Endothelial cell of umbilical vein (primary cell): Measurements from ENCODE around the gene LMF1. TPM values are rescaled to one million over a fixed set of nuclear protein-coding genes. Genes with fewer than 3 reads are reported as not detected.

Experiments
- BruUV-seq: library from RNA; stranded (reverse); fragments of 400-500 nt; replicated peaks from 2 replicates; lab custom pipeline; 2021; lab: Mats Ljungman, UMichigan
- CTCF ChIA-PET: fragments of 300-600, 350-600 bp; sonication (Branson Sonifier 250); formaldehyde crosslinking; loops from one replicate; lab custom pipeline; 2021; ENCODE audit warnings: antibody characterized with exemption, inconsistent platforms; lab: Charles Lee
- POLR2A ChIA-PET: fragments of 300-600, 350-600 bp; sonication (Branson Sonifier 250); formaldehyde crosslinking; loops from one replicate; lab custom pipeline; 2021; ENCODE audit warnings: antibody characterized with exemption, inconsistent platforms; lab: Charles Lee
- DNase-seq: peaks from one replicate; pipeline ENCODE4 v3.0.0-alpha.2; 2011; ENCODE audit warnings: low read depth, low spot score
- FAIRE-seq: peaks from 2 replicates; lab custom pipeline; 2011; peaks lifted over from hg19 to GRCh38; lab: Jason Lieb, UNC
- H2AFZ ChIP-seq: 2 replicates; pipeline ENCODE4 v1.6.0; 2012; ENCODE audit warnings: low read depth, low read length, control low read depth, inconsistent platforms
- H3K27ac ChIP-seq: 2 replicates; pipeline ENCODE4 v1.5.1; 2011; ENCODE audit warnings: low read depth, mild to moderate bottlenecking, control low read depth, low read length, moderate library complexity; ENCODE audit not compliant: insufficient read depth
- H3K27me3 ChIP-seq, 2 experiments: 2 replicates each; pipeline versions ENCODE4 v1.6.0 to v1.6.1; 2011; ENCODE audit warnings: low read length in 2 of 2, mixed read lengths in 1 of 2; ENCODE audit not compliant: control insufficient read depth in 2 of 2, insufficient read depth in 2 of 2
- H3K36me3 ChIP-seq, 2 experiments: 2 replicates in 1 of 2; 3 replicates in 1 of 2; pipeline ENCODE4 v1.5.1; 2011; ENCODE audit warnings: low read length in 2 of 2, mild to moderate bottlenecking in 1 of 2, moderate library complexity in 1 of 2; ENCODE audit not compliant: control insufficient read depth in 2 of 2, insufficient read depth in 2 of 2; ENCODE audit errors: extremely low read depth in 1 of 2
- H3K4me1 ChIP-seq: 3 replicates; pipeline ENCODE4 v1.5.1; 2011; ENCODE audit warnings: mild to moderate bottlenecking, low read length; ENCODE audit not compliant: control insufficient read depth, insufficient read depth; ENCODE audit errors: extremely low read depth
- H3K4me2 ChIP-seq: 2 replicates; pipeline ENCODE4 v1.6.1; 2011; ENCODE audit warnings: low read length, control low read depth, mixed read lengths; ENCODE audit not compliant: insufficient read depth
- H3K4me3 ChIP-seq, 3 experiments: fragments of 200-600 bp in 1 of 3; sonication (generic), shearing (Covaris generic) in 1 of 3; replicated peaks in 1 of 3; 2 replicates each; pipeline ENCODE4 v1.5.1; 2011 to 2016; ENCODE audit warnings: control low read depth in 3 of 3, low read length in 3 of 3, mild to moderate bottlenecking in 2 of 3, inconsistent platforms in 1 of 3, low read depth in 1 of 3, moderate library complexity in 1 of 3; ENCODE audit not compliant: insufficient read depth in 1 of 3
- H3K79me2 ChIP-seq: 2 replicates; pipeline ENCODE4 v1.6.0; 2012; ENCODE audit warnings: low read length, inconsistent platforms; ENCODE audit not compliant: control insufficient read depth, insufficient read depth
- H3K9ac ChIP-seq: replicated peaks from 2 replicates; pipeline ENCODE3; 2011; ENCODE audit warnings: low read length, control low read depth; ENCODE audit not compliant: insufficient read depth; ENCODE audit errors: extremely low read depth
- H3K9me1 ChIP-seq: replicated peaks from 3 replicates; pipeline ENCODE4 v1.6.0; 2011; ENCODE audit warnings: mild to moderate bottlenecking, low read length; ENCODE audit not compliant: control insufficient read depth, insufficient read depth; ENCODE audit errors: extremely low read depth
- H3K9me3 ChIP-seq: replicated peaks from 2 replicates; pipeline ENCODE4 v1.5.1; 2012; ENCODE audit warnings: low read length, inconsistent platforms; ENCODE audit not compliant: control insufficient read depth, insufficient read depth
- H4K20me1 ChIP-seq: replicated peaks from 2 replicates; pipeline ENCODE3; 2011; ENCODE audit warnings: mild to moderate bottlenecking, low read length; ENCODE audit not compliant: control insufficient read depth, insufficient read depth; ENCODE audit errors: extremely low read depth
- CTCF ChIP-seq, 2 donors: IDR thresholded peaks; 1 replicate in 1 of 2; 2 replicates in 1 of 2; pipeline ENCODE4 v1.5.1; 2011; ENCODE audit warnings: low read length in 2 of 2, mild to moderate bottlenecking in 2 of 2, moderate library complexity in 2 of 2, control low read depth in 1 of 2, inconsistent platforms in 1 of 2, low read depth in 1 of 2; ENCODE audit not compliant: insufficient read depth in 1 of 2; ENCODE audit errors: extremely low read depth in 1 of 2
- EZH2 ChIP-seq: IDR thresholded peaks from 2 replicates; pipeline ENCODE4 v1.6.1; 2012; ENCODE audit warnings: borderline replicate concordance, low read depth, mild to moderate bottlenecking, moderate library complexity, low read length, inconsistent platforms; ENCODE audit not compliant: severe bottlenecking
- FOS ChIP-seq: IDR thresholded peaks from 2 replicates; pipeline ENCODE4 v1.6.1; 2011; ENCODE audit warnings: mild to moderate bottlenecking, low read length, moderate library complexity, borderline replicate concordance; ENCODE audit not compliant: insufficient read depth
- GATA2 ChIP-seq: IDR thresholded peaks from 2 replicates; pipeline ENCODE4 v1.7.0; 2011; ENCODE audit warnings: low read depth, mild to moderate bottlenecking, moderate library complexity, mixed read lengths, low read length; ENCODE audit not compliant: insufficient read length, insufficient read depth
- JUN ChIP-seq: IDR thresholded peaks from 2 replicates; pipeline ENCODE4 v1.6.1; 2011; ENCODE audit warnings: borderline replicate concordance, low read depth; ENCODE audit not compliant: insufficient read length, insufficient read depth
- MAX ChIP-seq: IDR thresholded peaks from 2 replicates; pipeline ENCODE4 v1.6.1; 2011; ENCODE audit not compliant: insufficient read depth, insufficient read length
- MYC ChIP-seq: IDR thresholded peaks from one replicate; pipeline ENCODE4 v1.6.1; 2011; ENCODE audit warnings: mild to moderate bottlenecking, low read depth, low read length
- POLR2A ChIP-seq: IDR thresholded peaks from 2 replicates; pipeline ENCODE4 v1.6.1; 2012; ENCODE audit warnings: low read depth, mild to moderate bottlenecking, control low read depth, low read length
- POLR2AphosphoS5 ChIP-seq: IDR thresholded peaks from 2 replicates; pipeline ENCODE4 v1.6.1; 2012; ENCODE audit warnings: low read depth, mild to moderate bottlenecking, control low read depth, low read length, moderate library complexity; ENCODE audit not compliant: insufficient read depth
- dilution Hi-C: fragments of 300-500 bp; cut with MboI; formaldehyde crosslinking; loops from one replicate; pipeline ENCODE4 v1.15.0; 2019; ENCODE audit warnings: low sequenced_read_pairs; ENCODE audit not compliant: extremely low pct_ligation_motif_present
- intact Hi-C: fragments of 100-400 bp; cut with micrococcal nuclease; formaldehyde crosslinking; loops from one replicate; pipeline ENCODE4 v1.10.0; 2022
- polyA plus RNA-seq, 4 experiments: library from polyadenylated mRNA; depleted of rRNA in 3 of 4; stranded (reverse) in 3 of 4; unstranded in 1 of 4; fragments of >200 nt; gene quantifications; 2 replicates each; pipeline versions ENCODE4 v1.2.1 to v1.2.3, GENCODE V29; 2011 to 2012; ENCODE audit warnings: missing spikeins in 1 of 4
- total RNA-seq: library from RNA; stranded (reverse); gene quantifications from 2 replicates; pipeline ENCODE4 v1.2.3, GENCODE V29; 2021

Gene LMF1
- total and polyA plus RNA-seq, 2 donors (not counting 3 experiments of a cell fraction or from before 2014, with no cell fraction given): 17.8 TPM

GRCh38 chr16:993731-994130 lies 22.9 kb upstream of the LMF1 start:
- Histone ChIP-seq H3K4me1 (peaks cover 15% of the 10 kb centered on the region), H4K20me1 (no peaks in the 10 kb centered on the region), H3K27me3 (no peaks in the 10 kb centered on the region), H3K4me2 (no peak overlapping the region), H3K27ac (no peak overlapping the region), H2AFZ (no peak overlapping the region), H3K79me2 (no peaks in the 10 kb centered on the region), H3K9ac (no peak overlapping the region), H3K36me3 (no peaks in the 10 kb centered on the region), H3K4me3 (no peak overlapping the region), H3K9me3 (no peaks in the 10 kb centered on the region), H3K9me1 (no peaks in the 10 kb centered on the region)
- FAIRE-seq (no peak), DNase-seq (no peak)
- BruUV-seq: no TSS peak
- intact Hi-C loops (no loop called here), dilution Hi-C loops (no loop called here)
- TF ChIP-seq JUN (no peak), POLR2AphosphoS5 (no peak), CTCF (IDR thresholded peaks at IDR 0.05; ENCODE audit: extremely low read depth in 1 of 2, insufficient read depth in 1 of 2, low read depth in 1 of 2, low read length in 2 of 2) (no peak), EZH2 (no peak)
- POLR2A ChIA-PET: no interaction called here
- CTCF ChIA-PET: no interaction called here

GRCh38 chr16:991773-992172 lies 21.0 kb upstream of the LMF1 start:
- dilution Hi-C loops: no loop called here
- no peak for FAIRE-seq

More at GRCh38 chr16:991773-992172, 21.0 kb upstream of the LMF1 start:
- Histone ChIP-seq H3K9ac (no peak overlapping the region), H3K27ac (no peak overlapping the region), H3K4me3 (no peak overlapping the region), H3K79me2 (no peaks in the 10 kb centered on the region), H3K4me2 (no peak overlapping the region), H3K9me1 (no peaks in the 10 kb centered on the region), H3K4me1 (peaks cover 2% of the 10 kb centered on the region), H3K36me3 (no peaks in the 10 kb centered on the region), H2AFZ (no peak overlapping the region), H3K9me3 (no peaks in the 10 kb centered on the region), H3K27me3 (no peaks in the 10 kb centered on the region), H4K20me1 (no peaks in the 10 kb centered on the region)
- intact Hi-C loops: no loop called here
- ChIA-PET CTCF (no interaction called here), POLR2A (no interaction called here)
- no peak for DNase-seq
- no TSS peak for BruUV-seq
- TF ChIP-seq FOS (no peak), MYC (no peak), GATA2 (no peak), POLR2A (no peak), JUN (no peak), MAX (no peak), EZH2 (no peak), POLR2AphosphoS5 (no peak)
